Measurements from ENCODE around the gene FUBP1.

DNA sequence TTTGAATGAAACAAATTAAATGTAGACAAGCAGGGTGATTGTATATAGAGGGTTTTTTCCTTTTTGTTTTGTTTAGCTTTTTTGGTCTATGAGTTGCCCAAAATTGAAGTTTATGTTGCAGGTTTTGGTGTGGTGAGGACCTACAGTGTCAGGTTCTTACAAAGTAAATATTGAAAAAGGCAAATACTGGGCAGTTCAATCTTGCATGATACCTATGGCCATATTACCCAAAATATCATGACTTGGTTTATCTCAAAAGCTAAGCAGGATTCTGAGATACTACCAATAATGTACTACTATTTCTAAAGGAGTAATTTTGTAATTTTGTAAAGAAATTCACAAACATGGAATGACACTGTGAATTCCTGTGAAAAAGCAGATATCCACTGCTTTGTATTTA is 27.6 kb upstream of the FUBP1 start:
- TF ChIP-seq, protein P1, sequence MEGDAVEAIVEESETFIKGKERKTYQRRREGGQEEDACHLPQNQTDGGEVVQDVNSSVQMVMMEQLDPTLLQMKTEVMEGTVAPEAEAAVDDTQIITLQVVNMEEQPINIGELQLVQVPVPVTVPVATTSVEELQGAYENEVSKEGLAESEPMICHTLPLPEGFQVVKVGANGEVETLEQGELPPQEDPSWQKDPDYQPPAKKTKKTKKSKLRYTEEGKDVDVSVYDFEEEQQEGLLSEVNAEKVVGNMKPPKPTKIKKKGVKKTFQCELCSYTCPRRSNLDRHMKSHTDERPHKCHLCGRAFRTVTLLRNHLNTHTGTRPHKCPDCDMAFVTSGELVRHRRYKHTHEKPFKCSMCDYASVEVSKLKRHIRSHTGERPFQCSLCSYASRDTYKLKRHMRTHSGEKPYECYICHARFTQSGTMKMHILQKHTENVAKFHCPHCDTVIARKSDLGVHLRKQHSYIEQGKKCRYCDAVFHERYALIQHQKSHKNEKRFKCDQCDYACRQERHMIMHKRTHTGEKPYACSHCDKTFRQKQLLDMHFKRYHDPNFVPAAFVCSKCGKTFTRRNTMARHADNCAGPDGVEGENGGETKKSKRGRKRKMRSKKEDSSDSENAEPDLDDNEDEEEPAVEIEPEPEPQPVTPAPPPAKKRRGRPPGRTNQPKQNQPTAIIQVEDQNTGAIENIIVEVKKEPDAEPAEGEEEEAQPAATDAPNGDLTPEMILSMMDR (IDR thresholded peaks at IDR 0.05): no peak
- TF ChIP-seq POLR2A (IDR thresholded peaks at IDR 0.05): no peak

Data from right lobe of liver (tissue), 4 donors.